ENCODE results near the gene HPSE2.
"Not testable (repeated sequence)": the region's sequence is repeated elsewhere in the genome, so short reads cannot be mapped to it uniquely, and the experiment has no call there.

The HPSE2 gene

GRCh38 chr10:98509745-98510144 lies 725.9 kb downstream of the HPSE2 start:
- no peak overlapping the region for H3K4me3 ChIP-seq (ENCODE audit: low read length)
- DNase-seq (ENCODE audit: low read depth, low spot score) = no peak

- H3K4me3 ChIP-seq (ENCODE audit: low read length) = not testable (repeated sequence)
Observed at GRCh38 chr10:98502535-98502934, 733.1 kb downstream of the HPSE2 start.

GRCh38 chr10:98492763-98493162 lies 742.9 kb downstream of the HPSE2 start:
- no peak overlapping the region for H3K4me3 ChIP-seq (ENCODE audit: low read length)
- DNase-seq (ENCODE audit: low read depth, low spot score) = no peak

More at GRCh38 chr10:98502535-98502934, 733.1 kb downstream of the HPSE2 start:
- not testable (repeated sequence) for DNase-seq (ENCODE audit: low read depth, low spot score)

- DNase-seq (ENCODE audit: low read depth, low spot score) = no peak
- H3K4me3 ChIP-seq (ENCODE audit: low read length) = no peak overlapping the region
Observed at GRCh38 chr10:98489561-98490481, 745.8 kb downstream of the HPSE2 start.

- no peak overlapping the region for H3K4me3 ChIP-seq (ENCODE audit: low read length)
- no peak for DNase-seq (ENCODE audit: low read depth, low spot score)
Observed at GRCh38 chr10:98488669-98489430, 746.8 kb downstream of the HPSE2 start.

- no peak for DNase-seq (ENCODE audit: low read depth, low spot score)
- no peak overlapping the region for H3K4me3 ChIP-seq (ENCODE audit: low read length)
Observed at GRCh38 chr10:98487649-98488048, 748.0 kb downstream of the HPSE2 start.

GRCh38 chr10:98486421-98486820 lies 749.2 kb downstream of the HPSE2 start:
- H3K4me3 ChIP-seq (ENCODE audit: low read length) = no peak overlapping the region
- DNase-seq (ENCODE audit: low read depth, low spot score) = no peak

- DNase-seq (ENCODE audit: low read depth, low spot score) = no peak
- no peak overlapping the region for H3K4me3 ChIP-seq (ENCODE audit: low read length)
Observed at GRCh38 chr10:98485959-98486358, 749.7 kb downstream of the HPSE2 start.

- DNase-seq (ENCODE audit: low read depth, low spot score) = no peak
Observed at GRCh38 chr10:98483658-98484057, 752.0 kb downstream of the HPSE2 start.

GRCh38 chr10:98482096-98482495 lies 753.6 kb downstream of the HPSE2 start:
- H3K4me3 ChIP-seq (ENCODE audit: low read length) = no peak overlapping the region
- no peak for DNase-seq (ENCODE audit: low read depth, low spot score)

More at GRCh38 chr10:98483658-98484057, 752.0 kb downstream of the HPSE2 start:
- no peak overlapping the region for H3K4me3 ChIP-seq (ENCODE audit: low read length)

GRCh38 chr10:98481404-98481945 lies 754.2 kb downstream of the HPSE2 start:
- no peak for DNase-seq (ENCODE audit: low read depth, low spot score)

GRCh38 chr10:98478430-98479222 lies 757.0 kb downstream of the HPSE2 start:
- DNase-seq (ENCODE audit: low read depth, low spot score) = no peak
- no peak overlapping the region for H3K4me3 ChIP-seq (ENCODE audit: low read length)

More at GRCh38 chr10:98481404-98481945, 754.2 kb downstream of the HPSE2 start:
- no peak overlapping the region for H3K4me3 ChIP-seq (ENCODE audit: low read length)

GRCh38 chr10:98477861-98478260 lies 757.8 kb downstream of the HPSE2 start:
- no peak overlapping the region for H3K4me3 ChIP-seq (ENCODE audit: low read length)
- no peak for DNase-seq (ENCODE audit: low read depth, low spot score)

GRCh38 chr10:98474628-98475027 lies 761.0 kb downstream of the HPSE2 start:
- H3K4me3 ChIP-seq (ENCODE audit: low read length) = no peak overlapping the region
- DNase-seq (ENCODE audit: low read depth, low spot score) = no peak

- no peak overlapping the region for H3K4me3 ChIP-seq (ENCODE audit: low read length)
- DNase-seq (ENCODE audit: low read depth, low spot score) = no peak
Observed at GRCh38 chr10:98472196-98472595, 763.5 kb downstream of the HPSE2 start.

GRCh38 chr10:98470850-98471249 lies 764.8 kb downstream of the HPSE2 start:
- H3K4me3 ChIP-seq (ENCODE audit: low read length) = no peak overlapping the region
- DNase-seq (ENCODE audit: low read depth, low spot score) = no peak

GRCh38 chr10:98469001-98469931 lies 766.4 kb downstream of the HPSE2 start:
- H3K4me3 ChIP-seq (ENCODE audit: low read length) = no peak overlapping the region
- no peak for DNase-seq (ENCODE audit: low read depth, low spot score)
